ENCODE measurements around the gene FCSK.
A peak's percentile ranks its signal among the peaks of the same experiment; 100 is the strongest.
"Not testable (repeated sequence)": the region's sequence is repeated elsewhere in the genome, so short reads cannot be mapped to it uniquely, and the experiment has no call there.

FCSK gene

GRCh38 chr16:70481929-70482536, 27.6 kb downstream of the FCSK start:
- no peak for DNase-seq

DNA sequence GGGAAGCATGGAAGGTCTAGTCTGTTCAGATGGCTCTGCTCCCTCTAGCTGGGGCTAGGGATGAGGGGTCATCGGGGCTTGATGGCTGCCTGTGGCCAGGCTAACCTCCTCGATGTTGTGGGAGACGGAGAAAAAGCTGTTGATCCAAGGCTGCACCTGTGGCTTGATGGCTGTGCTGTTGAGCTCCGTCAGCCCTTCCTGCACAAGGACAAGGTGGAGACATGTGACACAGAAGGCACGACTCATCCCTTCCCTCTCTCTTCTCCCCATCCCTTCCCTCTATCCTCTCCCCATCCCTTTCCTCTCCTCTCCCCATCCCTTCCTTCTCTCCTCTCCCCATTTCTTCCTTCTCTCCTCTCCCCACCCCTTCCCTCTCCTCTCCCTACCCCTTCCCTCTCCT, 28.2 kb downstream of the FCSK start:
- DNase-seq: no peak

GRCh38 chr16:70483426-70483825, 29.0 kb downstream of the FCSK start:
- DNase-seq: no peak

- no peak for DNase-seq
These were observed 30.5 kb downstream of the FCSK start for GRCh38 chr16:70484867-70485266.

DNA sequence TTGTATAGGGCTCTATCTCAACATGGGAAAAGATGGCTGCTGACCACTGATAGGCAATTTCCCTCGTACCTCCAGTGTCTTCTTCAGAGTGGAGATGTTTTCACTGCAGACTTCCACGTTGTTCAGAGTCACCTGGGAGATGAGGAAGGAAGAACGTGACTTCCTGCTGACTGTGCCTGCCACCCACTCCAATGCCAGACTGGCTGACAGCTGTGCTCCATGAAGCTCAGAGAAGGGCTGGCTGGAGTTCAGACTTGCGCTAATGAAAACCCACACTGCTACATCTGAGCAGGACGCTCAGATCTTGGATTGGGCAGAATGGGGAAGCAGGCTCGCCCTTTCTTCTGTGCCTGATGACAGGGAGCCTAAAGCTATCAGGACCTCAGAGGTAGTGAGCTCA, 35.9 kb downstream of the FCSK start:
- DNase-seq: no peak

GRCh38 chr16:70493802-70494201, 39.4 kb downstream of the FCSK start:
- DNase-seq: no peak

DNA sequence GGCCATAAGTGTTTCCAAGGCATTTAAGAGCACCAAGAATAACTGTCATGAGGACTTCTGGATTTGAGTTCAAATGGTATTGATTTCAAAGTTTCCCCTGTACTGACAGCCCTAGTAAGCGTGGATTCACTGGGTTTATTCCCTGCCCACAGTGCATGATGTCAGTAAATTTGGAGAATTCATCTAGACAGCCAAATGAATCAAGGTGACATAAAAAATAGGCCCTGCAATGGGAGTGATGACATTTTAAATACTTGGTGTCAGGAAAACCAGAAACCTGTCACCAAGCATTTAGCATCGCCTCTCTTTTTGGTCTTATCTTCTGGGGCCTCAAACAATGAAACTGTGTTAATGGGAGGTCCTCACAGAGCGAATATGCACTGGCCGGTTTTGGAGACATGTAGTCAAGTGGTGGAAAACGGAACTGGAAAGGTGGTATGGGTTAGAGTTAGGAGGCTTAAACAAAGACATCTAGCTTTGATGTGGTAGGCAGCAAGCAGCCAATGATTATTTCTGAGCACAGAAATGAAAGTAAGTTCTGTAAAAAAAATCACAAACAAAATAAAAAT, 39.9 kb downstream of the FCSK start:
- DNase-seq: no peak

DNA sequence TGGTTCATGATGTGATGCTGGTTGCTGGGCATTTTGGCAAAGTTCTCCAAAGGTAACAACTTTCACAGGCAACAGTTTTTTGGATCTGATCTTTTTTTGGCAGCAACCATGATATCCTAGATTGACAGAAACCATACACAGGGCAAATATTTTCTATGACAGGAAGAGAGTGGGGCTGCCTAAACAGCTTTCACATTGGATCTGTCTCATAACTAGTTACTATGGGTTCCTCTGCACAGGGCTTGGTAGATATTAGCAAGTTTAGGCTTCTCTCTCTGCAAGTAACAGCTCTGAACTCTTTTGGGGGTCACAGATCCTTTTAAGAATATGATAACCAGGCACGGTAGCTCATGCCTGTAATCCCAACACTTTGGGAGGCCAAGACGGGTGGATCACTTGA, 40.4 kb downstream of the FCSK start:
- no peak for DNase-seq

- no peak for DNase-seq
These were observed 41.2 kb downstream of the FCSK start for GRCh38 chr16:70495425-70496182.

DNA sequence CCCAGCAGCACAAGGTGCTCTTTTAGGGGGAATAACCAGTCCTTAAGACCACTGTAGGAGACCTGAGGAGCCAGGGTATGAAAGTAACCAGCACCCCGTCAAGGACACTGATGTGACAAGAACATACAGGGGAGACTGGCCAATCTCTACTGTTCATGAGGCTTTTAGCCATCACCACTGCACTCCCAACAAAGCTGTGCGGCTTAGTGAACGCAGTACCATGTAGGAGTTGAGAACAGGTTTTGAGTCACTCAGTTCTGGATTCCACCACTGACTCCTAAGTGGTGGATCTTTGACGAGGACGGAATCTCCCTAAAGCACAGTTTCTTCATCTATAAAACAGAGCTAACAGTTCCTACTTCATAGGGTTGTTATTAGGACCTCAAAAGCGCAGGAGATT, 42.1 kb downstream of the FCSK start:
- DNase-seq: no peak

- no peak for DNase-seq
These were observed 54.4 kb downstream of the FCSK start for GRCh38 chr16:70508752-70509151.

DNA sequence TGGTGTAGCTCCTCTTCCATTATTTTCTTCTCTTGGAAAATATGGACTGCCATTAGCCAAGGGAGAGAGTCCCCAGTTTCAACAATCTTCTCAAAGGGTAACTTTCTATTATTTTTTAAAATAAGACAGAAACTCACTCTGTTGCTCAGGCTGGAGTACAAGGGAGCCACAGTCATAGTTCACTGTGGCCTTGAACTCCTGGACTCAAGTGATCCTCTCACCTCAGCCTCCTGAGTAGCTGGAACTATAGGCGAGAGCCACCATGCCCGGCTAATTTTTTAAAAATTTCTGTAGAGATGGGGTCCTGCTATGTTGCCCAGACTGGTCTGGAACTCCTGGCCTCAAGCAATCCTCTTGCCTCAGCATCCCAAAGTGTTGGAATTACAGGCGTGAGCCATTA, 55.8 kb downstream of the FCSK start:
- DNase-seq: no peak

GRCh38 chr16:70511833-70512232, 57.4 kb downstream of the FCSK start:
- DNase-seq: no peak

- no peak for DNase-seq
These were observed 58.1 kb downstream of the FCSK start for GRCh38 chr16:70512456-70512855.

DNA sequence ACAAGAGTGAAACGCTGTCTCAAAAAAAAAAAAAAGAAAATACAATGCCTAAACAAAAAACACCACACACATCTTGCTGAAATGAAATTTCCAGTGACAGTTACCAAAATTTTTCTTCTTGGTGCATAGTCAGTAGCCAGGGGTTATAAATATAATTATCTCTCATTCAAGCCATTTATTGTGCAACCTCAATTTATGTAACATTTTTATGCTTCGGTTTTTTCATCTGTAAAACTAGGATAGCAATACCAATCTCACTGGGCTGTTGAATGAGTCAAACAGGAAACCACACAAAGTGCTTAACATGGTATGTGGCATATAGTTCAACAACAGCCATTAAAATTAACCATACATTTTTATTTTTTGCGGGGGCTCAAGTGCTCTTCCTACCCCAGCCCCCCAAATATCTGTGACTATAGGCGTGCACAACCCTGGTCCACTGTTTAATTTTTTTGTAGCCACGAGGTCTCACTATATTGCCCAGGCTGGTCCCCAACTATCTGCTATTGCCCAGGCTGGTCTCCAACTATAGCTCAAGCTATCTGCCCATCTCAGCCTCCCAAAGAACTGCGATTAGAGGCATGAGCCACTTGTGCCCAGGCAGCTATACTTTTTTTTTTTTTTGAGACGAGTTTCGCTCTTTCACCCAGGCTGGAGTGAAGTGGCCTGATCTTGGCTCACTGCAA, 66.4 kb downstream of the FCSK start:
- DNase-seq: no peak

DNA sequence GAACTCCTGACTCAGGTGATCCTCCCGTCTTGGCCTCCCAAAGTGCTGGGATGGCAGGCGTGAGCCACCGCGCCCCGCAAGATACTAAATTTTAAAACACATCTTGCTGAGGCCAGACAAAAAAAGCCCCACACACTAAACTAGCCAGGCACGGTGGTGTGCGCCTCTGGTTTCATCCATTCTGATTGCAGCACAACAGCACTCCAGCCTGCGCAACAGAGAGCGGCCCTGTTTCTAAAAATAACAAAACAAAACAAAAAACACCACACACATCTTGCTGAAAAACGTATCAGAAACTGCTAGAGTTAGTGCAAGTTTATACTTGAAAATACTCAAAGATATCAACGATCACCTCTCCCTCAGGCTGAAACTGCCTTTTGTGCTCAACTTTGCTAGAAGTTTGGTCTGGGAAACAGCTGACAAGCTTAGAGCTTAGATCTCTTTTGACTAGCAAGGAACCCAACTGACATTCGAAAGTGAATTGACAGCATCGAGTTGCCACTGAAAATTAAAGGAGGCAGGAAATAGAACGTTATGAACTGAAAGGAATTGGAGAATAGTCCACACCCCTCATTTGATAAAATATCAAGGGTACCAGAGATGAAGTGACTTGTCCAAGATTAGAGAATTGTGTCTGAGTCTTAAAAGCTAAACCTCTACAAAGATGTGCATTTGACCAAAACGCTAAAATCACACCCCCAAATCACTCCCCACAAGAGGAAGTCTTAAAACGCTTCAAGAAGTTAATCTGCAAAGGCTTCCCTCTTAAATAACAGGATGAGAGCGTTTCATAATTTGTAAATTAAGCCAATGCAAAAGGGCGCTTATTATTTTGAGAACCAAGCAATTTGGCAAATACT, 68.1 kb downstream of the FCSK start:
- no peak for DNase-seq

GRCh38 chr16:70523076-70523742, 68.8 kb downstream of the FCSK start, which contains the start of gene COG4:
Gene COG4 (minus strand): TSS chr16:70523554. CDS start chr16:70523543, 11 bp downstream.
- peak; percentile 83 for DNase-seq

- DNase-seq: peak; percentile 90
These were observed 69.5 kb downstream of the FCSK start, which contains the start of gene SF3B3 for GRCh38 chr16:70523743-70524398. Gene SF3B3 (plus strand): TSS chr16:70523816. CDS start chr16:70526657, 2,841 bp downstream.

GRCh38 chr16:70524399-70524825, 70.0 kb downstream of the FCSK start:
- not testable (repeated sequence) for DNase-seq

DNA sequence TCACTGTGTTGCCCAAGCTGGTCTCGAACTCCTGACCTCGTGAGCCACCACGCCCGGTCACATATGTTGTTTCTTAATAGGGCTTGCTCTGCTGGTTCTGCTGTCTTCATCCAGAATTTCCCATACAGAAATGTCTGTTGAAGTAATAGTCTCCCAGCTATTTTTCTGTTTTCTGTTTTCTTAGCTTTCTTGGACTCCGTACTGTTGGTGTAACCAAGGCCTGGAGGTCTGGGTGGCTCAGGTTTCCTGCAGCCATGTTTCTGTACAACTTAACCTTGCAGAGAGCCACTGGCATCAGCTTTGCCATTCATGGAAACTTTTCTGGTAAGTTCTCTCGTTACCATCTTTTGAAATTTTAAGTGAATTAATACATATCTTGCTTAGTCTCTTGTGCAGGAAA, 72.0 kb downstream of the FCSK start:
- no peak for DNase-seq

DNA sequence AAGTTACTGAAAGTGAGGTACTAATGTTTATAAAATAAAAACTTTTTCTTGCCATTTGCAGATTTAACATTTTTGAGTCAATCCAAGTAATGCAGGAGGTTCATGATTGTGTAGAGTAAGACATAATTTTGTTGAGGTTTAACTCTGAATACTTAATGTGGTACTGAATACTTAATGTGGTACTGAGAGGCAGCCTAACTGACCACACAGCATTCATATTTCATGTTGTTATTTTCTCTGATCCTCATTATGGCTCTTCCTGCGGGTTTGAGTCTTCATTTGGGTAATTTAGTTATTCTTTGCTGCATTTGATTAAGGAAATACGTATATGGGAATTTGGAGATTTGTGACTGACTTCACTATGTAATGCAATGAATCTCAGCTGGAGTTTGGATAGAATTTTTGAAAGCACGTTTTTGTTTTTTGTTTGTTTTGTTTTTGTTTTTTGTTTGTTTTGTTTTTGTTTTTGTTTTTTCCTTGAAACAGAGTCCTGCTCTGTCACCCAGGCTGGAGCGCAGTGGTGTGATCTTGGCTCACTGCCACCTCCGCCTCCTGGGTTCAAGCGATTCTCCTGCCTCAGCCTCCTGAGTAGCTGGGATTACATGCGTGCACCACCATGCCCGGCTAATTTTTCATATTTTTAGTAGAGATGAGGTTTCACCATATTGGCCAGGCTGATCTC, 73.1 kb downstream of the FCSK start:
- no peak for DNase-seq
